GM19043 (cell line): ENCODE measurements around the gene CYP27C1.
"Not testable (repeated sequence)": the region's sequence is repeated elsewhere in the genome, so short reads cannot be mapped to it uniquely, and the experiment has no call there.

Experiments used
- ATAC-seq: cut with Tn5 transposase; IDR thresholded peaks from one replicate; pipeline ENCODE4 v1.9.1; 2021; ENCODE audit warnings: low read depth; ENCODE audit not compliant: unreplicated experiment

CYP27C1 gene

DNA sequence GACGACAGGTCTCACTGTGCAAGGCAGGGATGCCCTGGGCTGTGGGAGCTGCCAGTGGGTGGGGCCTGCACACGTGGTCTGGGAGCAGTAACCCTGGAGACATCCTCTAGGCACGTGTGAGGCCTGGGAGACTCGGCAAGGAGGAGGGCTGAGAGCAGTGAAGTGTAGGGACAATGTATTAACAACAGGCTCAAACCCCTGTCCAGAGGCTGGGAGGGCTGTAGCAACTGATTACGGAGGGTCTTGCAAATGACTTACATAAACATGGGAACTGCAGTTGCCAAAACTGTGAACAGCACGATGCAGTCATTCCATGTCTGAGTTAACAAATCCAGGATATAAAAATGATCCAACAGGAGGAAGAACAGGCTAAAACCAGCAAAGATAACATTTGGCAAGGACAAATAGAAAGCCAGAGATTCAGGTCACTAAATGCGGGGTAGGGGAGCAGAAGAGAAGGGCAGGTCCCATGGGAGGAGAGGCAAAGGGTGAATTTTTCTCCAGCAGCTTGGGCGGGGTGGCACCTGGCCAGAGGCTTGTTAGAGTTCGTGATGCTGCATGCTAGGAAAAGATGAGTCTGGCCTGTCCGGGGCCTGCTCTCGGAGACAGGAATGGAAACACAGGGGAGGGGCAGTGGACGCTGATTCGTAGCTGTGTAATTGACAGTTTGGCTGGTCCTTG, 44.9 kb downstream of the CYP27C1 start:
- ATAC-seq, result no peak

DNA sequence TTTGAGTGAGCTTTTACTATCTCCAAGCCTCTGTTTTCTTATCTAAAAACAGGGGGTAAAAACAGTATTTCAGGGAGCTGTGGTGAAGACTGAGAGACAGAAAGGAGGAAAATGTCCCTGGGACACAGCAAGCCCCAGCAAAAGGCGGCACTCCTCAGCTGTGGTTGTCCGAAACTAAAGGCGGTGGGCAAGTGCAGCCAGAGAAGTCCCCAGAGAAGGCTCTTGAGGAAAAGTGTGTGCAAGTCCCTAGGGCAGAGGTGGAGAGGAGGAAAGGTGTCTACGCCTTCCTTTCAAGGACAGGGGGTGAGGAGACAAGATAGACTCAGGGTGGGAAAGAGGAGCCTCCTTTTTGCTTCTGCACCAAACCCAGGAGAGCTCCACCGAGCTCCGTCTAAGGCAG, 45.5 kb downstream of the CYP27C1 start:
- no peak for ATAC-seq

DNA sequence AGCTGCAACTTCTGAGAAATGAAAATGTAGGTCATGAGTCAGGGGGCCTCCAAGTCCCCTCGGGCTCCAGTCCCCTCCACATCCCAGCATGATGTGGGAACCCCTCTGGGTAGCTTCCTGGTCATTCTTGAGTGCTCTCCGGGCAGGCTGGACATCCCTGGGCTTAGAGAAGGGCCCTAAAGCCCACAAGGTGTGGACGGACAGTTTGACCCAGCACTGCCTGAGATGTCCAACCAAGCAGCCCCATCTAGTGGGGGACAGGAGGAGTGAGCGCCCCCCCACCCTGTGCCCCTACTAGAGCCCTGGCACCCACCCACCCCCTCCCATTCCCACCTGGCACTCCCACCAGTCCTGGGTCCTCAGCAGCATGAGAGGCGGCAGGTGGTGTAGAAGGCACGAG, 46.0 kb downstream of the CYP27C1 start:
- no peak for ATAC-seq

DNA sequence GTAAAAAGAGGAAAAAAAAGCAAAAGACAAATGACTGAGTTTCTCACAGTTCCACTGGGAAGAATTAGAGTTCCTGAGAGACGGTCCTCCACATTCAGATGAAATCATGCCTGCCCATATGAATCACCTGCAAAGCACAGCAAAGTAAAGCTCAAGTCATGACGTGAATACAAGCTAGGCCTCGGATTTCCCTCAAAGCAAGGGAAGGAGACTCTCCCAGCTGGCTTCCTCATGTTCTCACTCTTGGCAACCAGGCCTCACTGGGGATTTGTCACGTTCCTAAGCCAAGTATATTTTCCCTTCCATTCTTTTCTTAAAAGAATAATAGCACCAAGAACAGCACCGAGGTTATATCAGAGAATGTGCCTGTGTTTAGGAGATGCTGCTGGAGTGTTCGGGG, 47.0 kb downstream of the CYP27C1 start:
- ATAC-seq, result no peak

DNA sequence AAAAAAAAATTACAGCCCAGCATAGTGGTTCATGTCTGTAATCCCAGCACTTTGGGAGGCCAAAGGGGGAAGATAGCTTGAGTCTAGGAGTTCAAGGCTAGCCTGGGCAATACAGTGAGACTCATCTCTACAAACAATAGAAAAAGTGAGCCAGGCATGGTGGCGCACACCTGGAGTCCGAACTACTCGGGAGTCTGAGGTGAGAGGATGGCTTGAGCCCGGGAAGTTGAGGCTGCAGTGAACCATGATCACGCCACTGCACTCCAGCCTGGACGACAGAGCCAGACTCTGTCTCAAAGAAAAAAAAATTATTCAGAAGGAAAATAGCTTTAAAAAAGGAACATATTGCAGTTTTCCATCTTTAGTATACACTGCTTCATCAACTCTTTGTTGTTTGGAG, 47.8 kb downstream of the CYP27C1 start:
- ATAC-seq, result no peak

DNA sequence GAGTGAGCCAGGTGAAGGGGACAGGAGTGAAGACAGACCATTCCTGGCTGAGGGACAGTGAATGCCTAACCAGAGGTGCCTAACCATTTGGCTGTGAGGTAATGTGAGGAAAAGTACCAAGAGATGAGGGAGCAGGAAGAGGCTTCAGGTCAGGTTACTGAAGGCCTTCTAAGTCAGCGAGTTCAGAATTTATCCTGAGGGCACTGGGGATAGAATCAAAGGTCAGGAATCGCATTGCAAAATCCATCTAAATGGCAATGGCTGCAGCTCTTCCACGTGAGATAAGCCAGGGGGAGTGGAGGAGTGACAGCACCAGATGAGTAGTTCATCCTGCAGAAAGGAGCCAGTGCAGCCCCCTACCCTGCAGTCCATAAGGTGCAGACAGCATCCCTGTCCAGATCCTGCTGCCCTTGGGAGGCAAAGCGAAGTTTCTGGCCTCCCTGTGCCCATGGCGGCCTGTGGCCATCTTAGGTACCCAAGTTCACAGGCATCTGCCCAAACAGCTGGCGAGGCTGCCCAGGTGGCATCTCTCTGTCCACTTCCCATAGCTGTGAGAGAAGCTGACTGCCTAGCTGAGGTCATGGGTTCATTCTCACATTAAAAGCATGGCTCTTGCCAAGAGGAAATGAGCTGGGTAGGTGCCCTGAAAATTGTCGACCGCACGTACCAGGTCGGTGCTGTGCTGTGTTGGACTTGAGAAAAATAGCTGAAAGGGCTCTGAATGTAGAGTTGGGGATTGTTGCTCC, 49.5 kb downstream of the CYP27C1 start:
- ATAC-seq, result no peak

DNA sequence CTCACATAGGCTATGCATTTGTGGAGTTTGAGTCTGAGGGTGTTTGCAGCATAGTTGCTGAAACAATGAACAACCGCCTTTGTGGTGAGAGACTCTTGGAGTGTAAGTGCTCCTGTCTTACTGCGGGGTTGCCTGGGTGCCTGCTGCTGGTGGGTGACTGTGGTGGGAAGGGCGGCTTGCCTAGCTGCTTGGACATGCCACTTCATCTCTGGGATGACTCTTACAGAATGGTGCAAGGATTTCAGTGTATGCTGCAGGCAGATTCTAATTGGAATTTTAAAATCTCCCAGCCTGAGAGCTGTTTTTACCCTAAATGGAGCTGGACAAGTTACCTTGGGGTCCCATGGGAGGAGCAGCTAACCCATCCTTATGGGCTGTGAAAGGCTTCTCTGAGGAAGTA, 50.1 kb downstream of the CYP27C1 start:
- ATAC-seq, result no peak

DNA sequence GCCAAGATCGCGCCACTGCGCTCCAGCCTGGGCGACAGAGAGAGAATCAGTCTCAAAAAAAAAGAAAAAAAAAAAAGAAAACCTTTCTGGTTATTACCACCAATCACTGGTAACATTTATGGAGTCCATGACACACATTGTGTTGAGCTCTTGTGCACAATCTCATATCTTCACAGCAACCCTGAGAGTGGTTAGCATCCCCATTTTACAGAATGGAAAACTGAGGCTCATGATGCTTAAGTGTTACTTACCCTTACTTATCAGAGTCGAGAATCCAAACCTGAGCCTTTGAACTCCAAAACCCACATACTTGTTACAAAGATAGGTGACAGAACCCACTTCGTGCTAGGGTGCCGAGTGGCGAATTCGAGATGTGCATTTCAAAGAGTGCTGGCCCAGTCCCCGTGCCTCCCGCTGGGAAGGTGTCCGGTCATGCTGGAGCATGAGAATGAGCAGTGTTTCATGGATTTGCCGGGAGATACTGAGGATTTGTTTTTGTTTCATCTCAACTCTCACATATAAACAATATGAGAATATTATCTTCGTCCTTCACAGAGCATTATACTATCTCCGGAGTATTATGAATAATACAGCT, 50.9 kb downstream of the CYP27C1 start:
- no peak for ATAC-seq

DNA sequence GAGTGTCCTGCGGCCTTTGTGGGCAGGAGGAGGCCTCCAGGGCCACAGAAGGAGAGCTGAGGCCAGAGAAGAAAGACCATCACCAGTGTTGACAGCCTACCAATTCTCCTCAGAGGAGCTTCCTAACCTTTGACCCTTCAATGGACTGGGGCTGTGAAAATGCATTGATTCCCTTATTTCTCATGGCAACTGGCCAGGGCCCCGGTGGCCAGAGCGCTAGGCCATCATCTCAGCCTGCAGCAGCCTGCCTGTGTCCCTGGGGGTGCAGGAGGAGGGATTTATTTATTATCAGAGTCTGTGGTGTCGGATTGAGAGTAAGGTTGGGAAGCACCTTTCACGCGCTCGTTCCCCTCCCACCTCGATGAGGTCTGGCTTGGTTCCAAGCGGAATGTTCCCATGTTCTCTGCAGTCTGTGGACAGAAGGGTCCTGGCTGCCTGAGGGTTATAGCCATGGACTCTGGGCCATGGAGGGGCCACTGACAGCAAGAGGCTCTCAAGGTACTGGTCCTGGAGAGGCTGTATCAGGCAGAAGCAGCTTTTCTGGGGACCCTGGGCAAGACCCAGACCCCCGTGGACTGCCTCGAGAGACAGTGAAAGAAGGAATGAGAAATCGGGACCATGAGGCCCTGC, 53.8 kb downstream of the CYP27C1 start:
- no peak for ATAC-seq

DNA sequence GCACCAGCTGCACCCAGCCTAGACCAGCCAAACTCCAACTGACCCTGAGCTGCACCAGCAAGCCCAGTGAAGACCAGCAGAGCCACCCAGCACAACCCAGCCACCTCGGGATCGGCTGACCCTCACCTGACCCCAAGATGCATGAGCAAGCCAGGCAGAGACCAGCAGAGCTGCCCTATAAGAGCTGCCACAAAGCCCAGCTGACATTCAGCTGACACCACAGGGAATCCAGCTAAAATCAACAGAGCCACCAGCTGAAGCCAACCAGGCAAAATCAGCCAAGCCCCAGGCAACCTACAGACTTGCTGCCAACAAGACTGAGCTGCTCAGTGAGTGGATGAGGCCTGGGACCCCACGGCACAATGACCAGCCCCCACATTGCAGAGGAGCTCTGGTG, 54.6 kb downstream of the CYP27C1 start:
- ATAC-seq, result no peak

DNA sequence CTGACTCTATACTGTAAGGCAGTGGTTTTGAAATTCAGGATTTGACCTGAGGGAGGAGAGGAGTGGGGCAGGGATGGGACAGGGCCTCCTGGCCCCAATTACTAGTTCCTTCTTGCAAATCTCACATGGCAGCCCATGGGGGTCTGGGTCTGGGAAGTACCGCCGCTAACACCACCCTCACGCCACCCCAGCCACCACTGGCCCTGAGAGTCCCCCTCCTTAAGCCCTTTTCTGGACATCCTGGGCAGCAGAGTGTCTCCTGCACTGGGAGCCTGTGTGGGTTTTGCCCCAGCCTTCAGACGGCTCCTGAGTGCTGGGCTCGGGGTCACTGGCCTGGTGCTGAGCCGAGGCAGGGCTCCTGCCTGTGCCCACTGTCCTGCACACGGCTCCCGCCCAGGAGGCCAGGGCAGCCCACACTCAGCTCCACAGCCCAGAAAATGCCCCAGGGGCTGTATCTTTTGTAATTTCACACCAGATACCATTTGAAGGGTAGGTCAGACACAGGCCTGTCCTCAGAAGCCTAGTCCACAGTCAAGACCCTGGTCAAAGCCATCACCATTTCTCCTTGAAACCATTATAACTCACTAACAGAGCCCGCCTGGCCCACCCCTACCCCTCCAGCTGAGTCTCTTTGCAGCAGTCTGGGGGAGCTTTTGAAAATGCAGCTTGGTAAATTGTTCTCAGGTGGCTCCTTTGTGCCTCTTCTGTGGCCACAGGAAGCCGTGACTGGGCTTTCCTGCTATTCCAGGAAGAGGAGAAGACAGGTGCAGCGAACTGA, 55.1 kb downstream of the CYP27C1 start:
- ATAC-seq, result no peak

DNA sequence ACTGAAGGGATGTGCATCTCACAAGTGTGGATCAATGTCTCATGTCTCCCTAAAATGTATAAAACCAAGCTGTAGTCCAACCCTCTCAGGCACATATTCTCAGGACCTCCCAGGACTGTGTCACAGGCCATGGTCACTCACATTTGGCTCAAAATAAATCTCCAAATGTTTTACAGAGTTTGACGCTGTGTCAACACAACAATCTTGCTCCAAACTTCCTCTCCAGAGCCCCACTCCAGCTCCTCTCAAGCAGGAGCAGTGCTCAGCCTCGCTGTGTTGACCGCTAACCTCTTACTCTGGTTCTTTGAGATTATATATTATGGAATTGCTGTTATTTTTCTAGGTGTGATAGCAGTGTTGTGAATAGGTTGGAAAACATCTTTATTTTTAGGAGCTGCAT, 56.2 kb downstream of the CYP27C1 start:
- ATAC-seq, result no peak

DNA sequence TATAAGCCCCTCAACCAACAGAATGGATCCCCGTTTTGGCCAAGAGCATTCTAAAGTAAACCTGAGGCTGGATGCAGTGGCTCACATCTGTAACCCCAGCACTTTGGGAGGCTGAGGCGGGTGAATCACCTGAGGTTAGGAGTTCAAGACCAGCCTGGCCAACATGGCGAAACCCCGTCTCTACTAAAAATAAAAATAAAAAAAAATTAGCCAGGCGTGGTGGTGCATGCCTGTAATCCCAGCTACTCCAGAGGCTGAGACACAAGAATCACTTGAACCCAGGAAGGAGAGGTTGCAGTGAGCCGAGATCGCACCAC, 57.1 kb downstream of the CYP27C1 start:
- not testable (repeated sequence) for ATAC-seq

DNA sequence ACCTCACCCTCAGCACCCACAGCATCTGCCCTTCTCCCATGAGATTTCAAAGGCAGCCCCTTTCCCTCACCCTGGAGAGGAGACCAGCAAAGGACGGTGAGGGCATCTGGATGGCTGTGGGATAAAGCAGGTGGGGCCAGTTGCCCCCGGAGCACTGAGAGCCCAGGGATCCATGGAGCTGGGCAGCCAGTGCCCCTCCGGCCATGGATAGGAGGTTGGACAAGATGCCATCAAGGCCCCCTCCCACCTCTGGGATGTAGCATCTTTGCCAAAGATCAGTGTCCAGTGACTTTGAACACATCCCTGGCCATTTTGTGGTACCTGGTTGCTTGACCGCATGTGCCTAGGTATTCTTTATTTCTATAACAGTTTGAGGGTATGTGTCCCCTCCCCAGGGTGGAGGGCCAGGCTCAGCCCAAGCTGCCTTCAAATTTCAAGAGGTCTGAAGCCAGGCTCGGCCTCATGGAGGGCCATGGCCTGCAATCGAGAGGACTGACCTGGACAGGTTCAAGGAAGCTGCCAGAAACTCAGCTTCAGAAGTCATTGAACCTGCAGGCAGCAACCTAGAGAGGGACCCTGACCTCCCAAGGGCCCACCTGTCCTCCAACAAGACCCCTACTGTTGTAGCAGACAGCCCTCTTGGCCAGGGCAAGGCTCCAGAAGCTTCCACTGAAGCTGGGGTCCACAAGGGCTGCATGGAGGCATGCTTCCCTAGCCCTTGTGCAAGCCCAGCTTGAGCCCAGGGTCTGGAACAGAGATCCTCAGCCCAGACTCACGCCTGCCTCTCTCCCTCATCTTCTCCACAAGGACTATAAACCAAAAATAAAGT, 57.6 kb downstream of the CYP27C1 start:
- ATAC-seq, result no peak

DNA sequence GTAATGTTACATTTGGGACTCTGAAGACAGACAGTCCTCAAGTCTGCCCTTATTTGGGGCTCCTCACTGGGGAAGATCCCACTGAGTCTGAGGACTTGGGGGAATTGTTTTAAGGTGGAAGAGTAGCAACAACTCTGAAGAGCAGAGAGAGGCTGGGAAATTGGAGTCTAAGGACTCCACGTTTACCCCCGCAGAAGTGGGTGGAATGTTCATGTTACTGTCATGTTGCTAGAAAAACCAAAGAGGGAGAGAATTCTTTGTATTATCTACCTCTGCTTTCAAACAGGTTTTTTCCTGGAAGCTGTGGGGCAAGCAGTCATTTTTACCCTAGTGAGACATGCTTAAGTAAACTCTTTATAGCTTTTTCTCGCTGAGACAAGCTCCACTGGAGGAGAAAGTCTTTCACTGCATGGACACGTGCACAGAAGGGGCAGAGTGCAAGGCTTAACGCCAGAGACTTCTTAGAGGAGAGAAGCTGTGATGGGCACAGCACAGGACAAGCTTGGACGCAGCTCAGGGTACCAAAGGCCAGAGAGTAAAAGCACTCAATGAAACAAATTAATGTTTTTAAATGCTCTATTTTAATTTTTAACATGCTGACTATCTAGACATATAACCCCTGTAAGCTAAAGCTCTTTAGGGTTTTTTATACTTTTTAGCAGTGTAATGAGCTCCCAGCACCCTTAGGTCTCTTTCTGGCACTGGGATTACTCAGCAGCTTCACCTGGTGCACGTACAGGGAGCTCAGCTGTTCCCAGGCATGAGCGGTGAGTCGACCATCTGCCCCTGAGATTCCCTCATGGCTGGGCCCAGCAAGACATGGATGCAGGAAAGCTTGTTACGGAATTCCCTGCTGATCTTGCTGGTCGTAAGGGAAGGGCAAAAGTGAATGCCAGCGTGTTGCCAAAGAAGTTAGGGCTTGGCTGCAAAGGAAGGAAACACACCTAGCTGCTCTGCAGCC, 58.6 kb downstream of the CYP27C1 start:
- no peak for ATAC-seq

DNA sequence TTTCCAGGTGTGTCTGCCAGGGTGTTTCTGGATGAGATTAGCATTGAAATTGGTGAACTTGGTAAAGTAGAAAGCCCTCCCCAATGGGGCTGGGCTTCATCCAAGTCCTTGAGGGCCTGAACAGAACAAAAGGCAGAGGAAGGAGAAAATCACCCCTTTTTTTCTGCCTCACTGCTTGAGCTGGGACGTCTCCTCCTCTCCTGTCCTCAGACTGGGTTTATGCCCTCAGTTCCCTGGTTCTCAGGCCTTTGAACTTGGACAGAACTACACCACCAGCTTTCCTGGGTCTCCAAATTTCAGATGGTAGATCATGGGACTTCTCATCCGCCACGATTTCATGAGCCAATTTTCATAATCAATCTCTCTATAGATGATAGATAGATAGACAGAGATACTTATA, 59.4 kb downstream of the CYP27C1 start:
- no peak for ATAC-seq

DNA sequence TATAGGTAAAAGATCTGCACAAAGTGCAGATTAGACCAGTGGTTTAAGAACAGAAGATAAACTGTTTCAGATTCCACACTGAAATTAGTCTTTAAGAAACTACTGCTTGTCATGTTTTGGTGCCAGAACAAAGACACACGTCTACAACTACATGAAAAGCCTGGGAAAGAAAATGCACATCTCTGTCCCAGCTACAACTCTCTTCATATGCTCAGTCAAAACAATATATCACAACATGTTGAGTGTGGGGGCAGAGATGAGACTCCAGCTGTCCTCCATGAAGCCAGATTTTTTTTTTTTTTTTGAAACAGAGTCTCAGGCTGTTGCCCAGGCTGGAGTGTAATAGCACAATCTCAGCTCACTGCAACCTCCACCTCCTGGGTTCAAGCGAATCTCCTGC, 60.6 kb downstream of the CYP27C1 start:
- ATAC-seq, result no peak

DNA sequence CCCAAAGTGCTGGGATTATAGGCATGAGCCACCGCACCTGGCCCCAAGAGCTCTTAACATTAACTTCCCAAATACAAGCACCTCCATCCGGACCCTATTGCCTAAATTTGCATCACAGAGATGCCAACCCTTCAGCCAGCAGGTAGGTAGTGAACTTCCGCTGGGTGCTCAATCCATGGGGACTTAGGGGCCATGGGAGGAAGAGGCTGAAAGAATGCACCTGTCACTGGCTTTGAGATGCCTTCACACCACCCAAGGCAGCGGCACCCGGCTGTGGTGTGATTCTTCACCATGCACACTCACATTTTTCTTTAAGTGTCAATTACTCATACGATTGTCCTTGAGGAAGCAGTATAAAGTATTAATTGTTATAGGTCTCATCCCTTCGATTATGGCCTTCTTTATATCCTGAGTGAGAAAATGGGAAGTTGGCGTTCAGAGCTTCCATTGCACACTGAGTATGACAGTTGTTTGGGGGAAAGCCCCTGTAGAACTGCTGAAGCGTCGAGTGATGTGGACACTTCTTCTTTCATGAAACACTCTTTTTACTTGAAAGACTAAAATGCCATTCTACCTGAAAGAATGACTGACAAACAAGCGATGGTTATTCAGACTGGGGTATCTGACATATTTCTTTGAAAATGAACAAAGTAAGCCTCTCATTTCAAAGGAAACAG, 61.3 kb downstream of the CYP27C1 start:
- peak; percentile 69 for ATAC-seq
